KMS-11 (cell line): ENCODE data around the gene CRCP.
"Not testable (repeated sequence)": the region's sequence is repeated elsewhere in the genome, so short reads cannot be mapped to it uniquely, and the experiment has no call there.

ENCODE experiments used
- H2AFZ ChIP-seq: fragments of 200-600 bp; sonication (generic); 2 replicates; pipeline ENCODE4 v1.6.1; 2016; ENCODE audit warnings: antibody characterized with exemption, mixed run types, low read depth
- H3K27ac ChIP-seq: fragments of 200-600 bp; sonication (generic); 2 replicates; pipeline ENCODE4 v1.6.1; 2016; ENCODE audit warnings: mild to moderate bottlenecking, mixed run types
- H3K27me3 ChIP-seq: fragments of 200-600 bp; sonication (generic); 2 replicates; pipeline ENCODE4 v1.6.1; 2017; ENCODE audit warnings: mild to moderate bottlenecking, low read depth, mixed run types, moderate library complexity; ENCODE audit not compliant: insufficient read depth
- H3K36me3 ChIP-seq: fragments of 200-600 bp; sonication (generic); 2 replicates; pipeline ENCODE4 v1.6.1; 2017; ENCODE audit warnings: mild to moderate bottlenecking, mixed run types; ENCODE audit not compliant: insufficient read depth
- H3K4me1 ChIP-seq: fragments of 200-600 bp; sonication (generic); 2 replicates; pipeline ENCODE4 v1.6.1; 2016; ENCODE audit warnings: mild to moderate bottlenecking, low read depth, mixed run types; ENCODE audit not compliant: poor library complexity, severe bottlenecking
- H3K4me2 ChIP-seq: fragments of 200-600 bp; sonication (generic); 2 replicates; pipeline ENCODE4 v1.7.0; 2016; ENCODE audit warnings: mild to moderate bottlenecking, mixed run types
- H3K4me3 ChIP-seq: fragments of 200-600 bp; sonication (generic); IDR thresholded peaks from 2 replicates; pipeline ENCODE4 v1.6.1; 2017; ENCODE audit warnings: low read depth, low read length, mixed read lengths; ENCODE audit not compliant: insufficient read depth
- H3K79me2 ChIP-seq: fragments of 200-600 bp; sonication (generic); 2 replicates; pipeline ENCODE4 v1.6.1; 2016; ENCODE audit warnings: low read depth, mixed run types; ENCODE audit not compliant: insufficient read depth
- H3K9ac ChIP-seq: fragments of 200-600 bp; sonication (generic); 2 replicates; pipeline ENCODE4 v1.6.1; 2016; ENCODE audit warnings: mild to moderate bottlenecking, mixed run types
- H4K20me1 ChIP-seq: fragments of 200-600 bp; sonication (generic); 2 replicates; pipeline ENCODE4 v1.6.1; 2016; ENCODE audit warnings: mild to moderate bottlenecking, mixed run types; ENCODE audit not compliant: insufficient read depth
- TF ChIP-seq, protein P1 (sequence below): fragments of 200-600 bp; sonication (generic); conservative IDR thresholded peaks from 2 replicates; pipeline ENCODE4 v1.6.1; 2017; ENCODE audit warnings: low read depth, mild to moderate bottlenecking, antibody characterized with exemption, low read length, moderate library complexity, mixed read lengths

Gene CRCP

DNA sequence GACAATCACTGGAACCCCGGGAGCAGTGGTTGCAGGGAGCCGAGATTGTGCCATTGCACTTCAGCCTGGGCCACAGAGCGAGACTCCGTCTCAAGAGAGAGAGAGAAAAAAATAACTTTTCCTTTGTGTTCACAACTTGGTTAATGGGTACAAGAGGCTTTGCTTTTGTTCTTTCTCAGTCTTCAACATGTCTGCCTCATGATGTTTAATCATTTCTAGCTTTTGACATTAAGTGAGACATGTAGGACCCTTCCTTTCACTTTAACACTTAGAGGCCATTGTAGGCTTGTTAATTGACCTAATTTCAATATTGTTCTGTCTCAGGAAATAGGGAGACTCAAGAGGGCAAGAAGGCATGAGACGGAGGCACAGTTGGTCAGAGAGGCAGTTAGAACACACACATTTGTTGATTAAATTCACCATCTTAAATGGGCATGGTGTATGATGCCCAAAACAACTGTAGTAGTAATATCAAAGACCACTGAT, 9.3 kb upstream of the CRCP start:
- Histone ChIP-seq H3K4me1 (no peaks in the 10 kb centered on the region), H3K27ac (no peak overlapping the region), H4K20me1 (no peaks in the 10 kb centered on the region), H2AFZ (no peak overlapping the region), H3K79me2 (no peaks in the 10 kb centered on the region), H3K4me3 (no peak overlapping the region), H3K36me3 (no peaks in the 10 kb centered on the region), H3K9ac (no peak overlapping the region), H3K4me2 (no peak overlapping the region), H3K27me3 (no peaks in the 10 kb centered on the region)
- TF ChIP-seq, protein P1, sequence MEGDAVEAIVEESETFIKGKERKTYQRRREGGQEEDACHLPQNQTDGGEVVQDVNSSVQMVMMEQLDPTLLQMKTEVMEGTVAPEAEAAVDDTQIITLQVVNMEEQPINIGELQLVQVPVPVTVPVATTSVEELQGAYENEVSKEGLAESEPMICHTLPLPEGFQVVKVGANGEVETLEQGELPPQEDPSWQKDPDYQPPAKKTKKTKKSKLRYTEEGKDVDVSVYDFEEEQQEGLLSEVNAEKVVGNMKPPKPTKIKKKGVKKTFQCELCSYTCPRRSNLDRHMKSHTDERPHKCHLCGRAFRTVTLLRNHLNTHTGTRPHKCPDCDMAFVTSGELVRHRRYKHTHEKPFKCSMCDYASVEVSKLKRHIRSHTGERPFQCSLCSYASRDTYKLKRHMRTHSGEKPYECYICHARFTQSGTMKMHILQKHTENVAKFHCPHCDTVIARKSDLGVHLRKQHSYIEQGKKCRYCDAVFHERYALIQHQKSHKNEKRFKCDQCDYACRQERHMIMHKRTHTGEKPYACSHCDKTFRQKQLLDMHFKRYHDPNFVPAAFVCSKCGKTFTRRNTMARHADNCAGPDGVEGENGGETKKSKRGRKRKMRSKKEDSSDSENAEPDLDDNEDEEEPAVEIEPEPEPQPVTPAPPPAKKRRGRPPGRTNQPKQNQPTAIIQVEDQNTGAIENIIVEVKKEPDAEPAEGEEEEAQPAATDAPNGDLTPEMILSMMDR, result no peak

- not testable (repeated sequence) for H4K20me1 ChIP-seq, H3K4me2 ChIP-seq, H3K4me3 ChIP-seq, H3K4me1 ChIP-seq, H3K9ac ChIP-seq, H3K27me3 ChIP-seq, H2AFZ ChIP-seq, H3K27ac ChIP-seq, H3K79me2 ChIP-seq, H3K36me3 ChIP-seq
Measured at GRCh38 chr7:66108410-66108809, 6.2 kb upstream of the CRCP start.

- H3K4me3 ChIP-seq, result no peak overlapping the region
- peaks cover 8% of the 10 kb centered on the region for H3K79me2 ChIP-seq
- TF ChIP-seq, protein P1, result no peak
- no peak overlapping the region for H3K27ac ChIP-seq
- H2AFZ ChIP-seq, result no peak overlapping the region
- no peaks in the 10 kb centered on the region for H4K20me1 ChIP-seq
- no peaks in the 10 kb centered on the region for H3K27me3 ChIP-seq
- H3K9ac ChIP-seq, result no peak overlapping the region
- peaks cover 11% of the 10 kb centered on the region for H3K4me1 ChIP-seq
- H3K36me3 ChIP-seq, result no peaks in the 10 kb centered on the region
- no peak overlapping the region for H3K4me2 ChIP-seq
Measured at GRCh38 chr7:66110856-66111255, 3.8 kb upstream of the CRCP start.

DNA sequence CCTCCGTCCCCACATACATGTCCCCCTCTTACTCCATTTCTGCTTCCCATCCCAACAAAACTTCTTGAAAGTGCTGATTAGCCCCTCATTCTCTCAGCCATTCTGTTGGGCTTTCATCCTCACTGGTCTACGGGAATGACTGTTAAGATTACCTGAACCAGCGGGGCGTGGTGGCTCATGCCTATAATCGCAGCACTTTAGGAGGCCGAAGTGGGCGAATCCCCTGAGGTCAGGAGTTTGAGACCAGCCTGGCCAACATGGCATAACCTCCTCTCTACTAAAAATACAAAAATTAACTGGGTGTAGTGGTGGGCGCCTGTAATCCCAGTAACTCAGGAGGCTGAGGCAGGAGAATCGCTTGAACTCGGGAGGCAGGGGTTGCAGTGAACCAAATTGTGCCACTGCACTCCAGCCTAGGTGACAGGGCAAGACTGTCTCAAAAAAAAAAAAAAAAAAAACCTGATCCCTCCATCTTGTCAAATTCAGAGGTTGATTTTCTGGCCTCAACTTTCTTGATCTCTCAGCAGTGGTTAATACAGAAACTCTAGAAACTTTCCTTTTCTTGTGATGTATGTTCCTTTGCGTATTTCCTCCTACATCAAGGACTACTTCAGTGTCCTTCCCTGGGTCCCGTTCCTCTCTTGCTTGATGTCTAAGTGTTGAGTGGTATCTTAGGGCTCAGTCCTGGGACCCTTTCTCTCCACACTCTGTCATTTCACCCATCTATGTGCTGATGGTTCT, 2.2 kb downstream of the CRCP start:
- H3K9ac ChIP-seq, H4K20me1 ChIP-seq, H2AFZ ChIP-seq, H3K27me3 ChIP-seq, H3K27ac ChIP-seq, H3K4me3 ChIP-seq, H3K36me3 ChIP-seq: not testable (repeated sequence)
- H3K79me2 ChIP-seq, result peaks cover 67% of the 10 kb centered on the region
- H3K4me1 ChIP-seq, result peaks cover 28% of the 10 kb centered on the region
- H3K4me2 ChIP-seq, result peak overlapping the region; percentile 85; the same call in 1 of the 2 replicates

- Histone ChIP-seq H3K27me3 (no peaks in the 10 kb centered on the region), H2AFZ (no peak overlapping the region), H3K9ac (no peak overlapping the region), H3K4me3 (no peak overlapping the region), H3K79me2 (peaks cover 85% of the 10 kb centered on the region), H3K27ac (no peak overlapping the region), H3K4me2 (no peak overlapping the region), H3K36me3 (no peaks in the 10 kb centered on the region; the same call in 1 of the 2 replicates), H4K20me1 (0 out of 2 replicates have a peak, but pooled peaks cover 12% of the 10 kb centered on the region), H3K4me1 (peaks cover 28% of the 10 kb centered on the region)
- TF ChIP-seq, protein P1, result no peak
Measured at GRCh38 chr7:66118603-66119002, 4.0 kb downstream of the CRCP start.
